Measurements from ENCODE around the gene DSP.

The DSP gene

GRCh38 chr6:7537565-7538174 lies 3.8 kb upstream of the DSP start:
- DNase-seq = no peak

DNA sequence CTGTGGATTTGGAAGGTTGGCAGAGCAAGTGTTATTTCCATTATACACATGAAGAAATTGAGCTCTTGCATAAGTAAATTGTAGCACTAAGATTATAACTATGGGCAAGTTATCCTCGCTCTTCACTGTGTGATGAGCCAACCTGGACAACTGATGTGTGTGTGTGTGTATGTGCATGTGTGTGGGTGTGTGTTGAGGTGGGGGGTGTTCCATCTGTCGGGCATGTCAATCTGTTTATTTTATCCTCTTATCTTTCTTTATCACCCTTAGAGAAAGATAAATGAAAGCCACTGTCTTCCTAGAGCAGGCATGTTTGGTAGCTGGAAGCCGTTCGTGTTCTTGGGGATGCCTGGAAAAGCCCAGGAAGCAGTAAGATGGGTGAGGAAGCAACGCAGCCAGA lies 3.0 kb upstream of the DSP start:
- DNase-seq = no peak

DNA sequence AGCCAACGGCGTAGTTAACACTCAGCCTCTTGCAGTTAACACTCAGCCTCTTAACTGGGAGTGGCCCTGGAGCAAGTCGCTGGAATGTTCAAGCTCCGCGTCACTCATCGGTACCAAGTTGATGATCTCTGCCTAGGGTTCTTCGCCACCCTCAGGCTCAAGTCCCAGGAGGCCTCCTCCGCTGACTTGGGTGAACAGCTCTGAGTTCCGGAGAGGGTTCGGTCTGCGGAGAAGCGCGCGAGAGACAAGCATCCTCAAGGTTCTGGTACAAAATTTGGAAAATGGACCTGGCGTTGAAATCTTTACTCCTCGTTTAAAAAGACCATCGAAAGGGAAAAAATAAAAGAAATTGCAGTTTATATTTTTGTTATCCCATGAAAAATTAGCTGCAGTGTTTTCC lies 876 bp upstream of the DSP start:
- DNase-seq = no peak

DNA sequence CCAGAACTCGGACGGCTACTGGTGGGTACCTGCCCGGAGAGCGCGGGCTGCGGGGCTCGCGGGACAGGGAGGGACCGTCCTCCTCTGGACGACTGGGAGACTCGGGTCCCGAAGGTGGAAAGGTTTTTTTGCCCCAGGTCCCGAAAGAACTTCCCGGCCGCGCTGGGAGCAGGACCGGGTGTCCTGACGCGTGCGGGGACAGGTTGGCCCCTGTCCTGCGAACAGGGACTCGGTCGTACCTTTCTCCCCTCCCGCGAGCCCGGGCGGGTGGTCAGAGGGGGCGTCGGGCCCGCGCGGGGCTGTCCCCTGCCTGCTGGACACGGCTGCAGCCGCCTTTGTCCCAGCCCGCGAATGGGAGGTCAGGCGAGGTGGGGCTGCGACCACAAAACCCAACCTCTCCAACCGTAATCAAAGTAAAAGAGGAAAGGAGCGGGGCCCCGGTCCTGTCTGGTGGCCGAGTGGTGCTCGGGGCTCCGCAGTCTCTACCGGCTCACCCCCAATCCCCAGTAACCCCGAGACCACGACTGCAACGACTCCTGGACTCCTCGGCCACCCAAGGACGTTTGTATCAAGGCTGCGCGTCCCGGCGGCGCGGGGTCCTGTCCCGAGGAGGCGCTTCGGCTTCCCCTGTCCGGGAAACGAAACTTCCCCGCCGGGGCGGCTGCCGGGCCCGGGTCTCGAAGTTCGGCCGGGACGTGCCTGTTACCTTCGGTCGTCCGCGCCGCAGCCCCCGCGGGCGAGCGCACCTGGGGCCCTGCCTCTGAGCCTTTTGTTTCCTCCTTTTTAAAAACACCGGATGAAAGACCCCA lies 798 bp downstream of the DSP start:
- DNase-seq = no peak

DNA sequence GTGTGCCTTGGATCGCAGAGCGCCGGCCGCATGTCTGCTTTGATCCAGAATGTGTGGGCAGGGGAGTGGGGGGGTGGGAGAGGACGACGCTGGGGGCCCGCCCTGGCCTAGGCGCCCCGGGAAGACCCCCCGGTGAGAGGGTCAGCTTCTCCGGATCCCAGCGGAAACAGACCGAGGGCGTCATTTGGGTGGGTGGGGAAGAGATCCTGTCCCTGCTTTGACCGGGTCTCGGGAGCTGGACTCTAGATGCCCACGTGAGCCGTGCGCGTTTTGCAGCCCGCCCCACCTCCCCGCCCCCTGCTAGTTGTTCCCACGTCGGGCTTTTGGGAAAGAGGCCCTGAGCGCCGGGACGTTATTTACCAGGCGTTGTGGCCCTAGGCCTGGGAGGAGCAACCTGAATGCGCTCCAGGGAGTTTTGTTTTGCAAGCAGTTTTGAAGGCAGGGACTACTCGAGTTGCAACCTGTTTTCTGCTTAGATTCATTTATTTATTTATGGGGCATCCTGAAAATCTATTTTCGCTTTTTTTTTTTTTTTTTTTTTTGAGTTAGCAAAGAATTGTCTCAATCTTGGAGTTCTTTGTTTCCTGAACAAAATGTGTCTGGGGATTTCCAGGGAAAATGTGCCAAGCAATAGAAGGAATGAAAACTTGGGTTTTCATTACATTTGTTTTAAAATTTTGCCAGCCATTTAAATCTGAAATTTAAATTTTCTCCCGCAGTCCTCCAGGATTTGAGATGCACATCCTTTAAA lies 1.6 kb downstream of the DSP start:
- DNase-seq = peak; percentile 15

GRCh38 chr6:7543789-7544424 lies 2.4 kb downstream of the DSP start:
- DNase-seq = no peak

DNA sequence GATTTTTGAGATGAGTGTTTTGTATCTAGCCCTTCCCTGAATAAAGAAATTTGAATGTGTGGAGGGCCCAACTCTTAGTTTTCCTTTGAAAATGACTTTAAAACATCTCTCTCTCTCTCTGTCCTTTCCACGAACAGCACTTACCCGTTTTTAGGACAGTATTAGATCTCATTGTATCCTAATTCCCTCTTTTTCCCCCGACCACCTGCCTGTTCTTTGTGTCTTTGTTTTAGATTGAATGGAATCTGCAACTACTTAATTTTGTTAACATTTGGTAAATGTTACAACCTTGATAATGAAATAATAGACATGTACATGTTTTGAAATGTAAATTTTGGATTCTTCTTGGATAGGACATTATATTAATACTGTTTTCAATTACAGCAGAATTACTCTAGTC lies 3.1 kb downstream of the DSP start:
- DNase-seq = no peak

- DNase-seq = no peak
These were observed 4.0 kb downstream of the DSP start for GRCh38 chr6:7545316-7546019.

GRCh38 chr6:7546020-7546369 lies 4.5 kb downstream of the DSP start:
- no peak for DNase-seq

DNA sequence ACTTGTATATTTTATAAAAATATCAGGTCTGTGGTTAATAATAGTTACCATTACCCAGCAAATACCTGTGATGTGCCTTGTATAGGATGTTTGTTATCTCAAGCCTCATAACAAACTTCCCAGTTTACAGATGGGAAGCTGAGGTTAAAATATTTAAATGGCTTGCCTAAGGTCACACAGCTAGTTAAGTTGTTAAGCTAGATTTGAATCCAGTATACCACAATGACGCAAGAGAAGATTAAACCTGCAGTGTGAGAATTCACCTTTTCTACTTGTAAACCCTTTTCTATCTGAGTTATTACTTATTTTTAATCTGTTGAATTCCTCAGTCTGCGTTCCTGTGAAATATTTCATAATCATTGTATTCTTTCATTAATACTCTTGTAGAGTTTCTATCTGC lies 4.9 kb downstream of the DSP start:
- no peak for DNase-seq

DNA sequence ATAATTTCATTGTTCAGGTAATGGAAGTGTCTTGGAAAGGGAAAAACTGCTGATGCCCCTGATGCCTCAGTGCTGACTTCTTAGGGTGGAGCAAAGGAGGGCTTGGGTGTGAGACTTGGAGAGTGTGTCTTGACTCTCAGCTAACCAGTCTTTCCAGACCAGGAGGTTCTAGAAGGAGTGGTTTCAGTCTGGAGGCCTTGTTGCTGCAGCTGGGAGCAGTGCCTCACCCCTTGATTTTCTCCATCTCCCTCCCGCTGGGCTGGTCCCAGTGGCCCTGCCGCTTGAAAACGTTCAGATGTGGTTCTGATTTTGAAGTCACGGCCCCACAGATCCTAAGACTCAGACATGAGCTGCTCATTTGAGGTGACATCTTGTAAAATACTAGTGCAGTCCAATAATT lies 5.4 kb downstream of the DSP start:
- DNase-seq = no peak

DNA sequence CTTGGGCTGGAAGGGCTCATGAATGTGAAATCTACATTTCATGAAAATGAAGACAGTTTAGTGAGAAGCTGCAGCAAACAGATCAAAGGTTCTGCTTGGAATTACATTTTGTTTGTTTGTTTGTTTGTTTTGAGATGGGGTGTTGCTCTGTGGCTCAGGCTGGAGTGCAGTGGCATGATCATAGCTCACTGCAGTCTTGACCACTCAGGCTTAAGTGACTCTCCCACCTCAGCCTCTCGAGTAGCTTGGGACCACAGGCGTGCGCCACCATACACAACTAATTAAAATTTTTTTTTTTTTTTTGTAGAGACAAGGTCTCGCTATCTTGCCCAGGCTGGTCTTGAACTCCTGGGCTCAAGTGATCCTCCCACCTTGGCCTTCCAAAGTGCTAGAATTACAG lies 5.8 kb downstream of the DSP start:
- DNase-seq = no peak

GRCh38 chr6:7550433-7550801 lies 8.9 kb downstream of the DSP start:
- DNase-seq = no peak

- DNase-seq = no peak
These were observed 13.2 kb downstream of the DSP start for GRCh38 chr6:7554533-7555275.

- no peak for DNase-seq
These were observed 14.2 kb downstream of the DSP start for GRCh38 chr6:7555671-7556070.

GRCh38 chr6:7556394-7557106 lies 15.1 kb downstream of the DSP start:
- DNase-seq = no peak

DNA sequence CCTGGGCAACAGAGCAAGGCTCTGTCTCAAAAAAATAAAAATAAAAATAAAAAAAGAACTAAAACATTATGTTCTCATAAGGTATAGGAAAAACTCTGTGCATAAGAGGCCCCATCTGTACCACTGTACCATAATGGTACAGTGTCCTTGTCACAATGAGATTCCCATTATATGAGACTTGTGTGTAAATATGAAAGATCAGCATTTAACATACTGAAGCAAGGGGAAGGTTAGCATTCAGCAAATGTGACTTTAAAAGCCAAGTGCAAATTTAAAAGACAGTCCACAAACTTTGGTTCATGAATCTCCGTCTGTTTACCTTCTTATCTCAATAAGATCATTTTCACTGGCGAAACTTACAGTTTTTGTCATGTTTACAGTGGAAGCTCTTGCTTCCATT lies 16.2 kb downstream of the DSP start:
- no peak for DNase-seq

DNA sequence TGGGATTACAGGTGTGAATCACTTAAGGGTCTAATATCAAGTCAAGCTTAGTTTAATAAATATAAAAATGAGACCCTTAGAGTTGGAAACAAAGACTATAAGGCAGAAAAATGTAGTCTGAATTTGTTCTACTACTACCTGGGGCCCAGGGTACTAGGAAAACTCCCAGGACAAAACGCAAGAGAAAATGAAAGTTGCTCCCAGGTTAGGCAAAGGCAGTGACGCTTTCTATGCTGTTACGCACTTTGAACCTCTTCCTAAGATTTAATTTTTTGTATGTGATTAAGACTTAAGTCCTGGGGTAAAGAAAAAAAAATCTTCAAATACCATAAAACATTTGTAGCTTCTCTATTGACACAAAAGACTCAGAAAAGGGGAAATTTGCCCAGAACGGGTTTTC lies 17.3 kb downstream of the DSP start:
- DNase-seq = no peak

GRCh38 chr6:7559196-7559595 lies 17.7 kb downstream of the DSP start:
- no peak for DNase-seq

DNA sequence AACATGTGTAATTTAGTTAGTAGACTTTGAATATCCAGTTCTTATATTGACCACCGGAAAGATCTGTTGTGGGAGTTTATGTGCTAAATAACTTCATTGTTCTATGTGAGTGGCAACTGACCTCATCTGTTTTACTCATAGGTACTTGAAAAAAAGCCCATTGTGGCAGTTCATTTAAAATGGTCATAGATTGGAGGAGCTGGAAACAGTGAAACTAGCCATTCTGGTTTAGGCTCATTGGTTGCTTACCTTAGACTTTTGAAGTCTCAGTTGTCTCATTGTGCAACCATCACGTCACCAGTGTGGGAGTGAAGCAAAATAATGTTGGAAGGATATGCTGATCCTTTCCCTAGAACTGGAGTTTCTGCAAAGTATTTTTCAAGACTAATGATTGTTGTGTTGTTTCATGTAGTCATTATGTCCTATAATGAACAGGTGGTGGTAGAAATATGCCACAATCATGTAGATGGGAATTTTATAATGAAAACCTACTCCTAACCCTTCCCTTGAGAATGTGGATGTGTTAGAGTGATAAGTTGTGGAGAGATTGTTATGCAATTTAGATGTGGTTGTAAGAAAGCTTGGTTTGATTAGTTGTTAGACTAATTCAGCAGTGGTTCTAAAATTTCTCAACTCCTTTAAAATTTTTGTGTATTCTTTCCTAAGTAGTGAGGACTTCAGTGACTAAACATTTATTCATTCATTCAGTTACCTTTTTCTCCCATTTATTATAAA lies 18.3 kb downstream of the DSP start:
- DNase-seq = no peak

Measured in NCI-H345 (cell line).